ENCODE results near the gene RAB11A.

GRCh38 chr15:65914981-65915925 is 46.0 kb downstream of the RAB11A start:
- TF ChIP-seq TGIF2 (CRISPR knock-in tag; IDR thresholded peaks at IDR 0.05) (no peak), ZNF30 (CRISPR knock-in tag; IDR thresholded peaks at IDR 0.05) (no peak)

Data from HepG2 (cell line).